ENCODE measurements around the gene SDR39U1. TPM values are rescaled to one million over a fixed set of nuclear protein-coding genes. Genes with fewer than 3 reads are reported as not detected.

SDR39U1 gene
- polyA plus RNA-seq, 1 donor, result 44.4 TPM

Other genes starting within 250 kb of the SDR39U1 start
- gene TM9SF1, start 247.3 kb downstream of the SDR39U1 start, polyA plus RNA-seq, result 50.9 TPM
- gene TSSK4, start 237.1 kb downstream of the SDR39U1 start, polyA plus RNA-seq, result 8.1 TPM
- gene CHMP4A, start 229.3 kb downstream of the SDR39U1 start, polyA plus RNA-seq, result 92.5 TPM
- 21.8 TPM for gene MDP1, start 226.7 kb downstream of the SDR39U1 start, polyA plus RNA-seq
- 194 TPM for gene NEDD8, start 210.4 kb downstream of the SDR39U1 start, polyA plus RNA-seq
- 85.9 TPM for gene GMPR2, start 209.8 kb downstream of the SDR39U1 start, polyA plus RNA-seq
- gene TINF2, start 200.2 kb downstream of the SDR39U1 start, polyA plus RNA-seq, result 35.4 TPM
- gene TGM1, start 179.6 kb downstream of the SDR39U1 start, polyA plus RNA-seq, result 8.6 TPM
- 29.0 TPM for gene RABGGTA, start 171.2 kb downstream of the SDR39U1 start, polyA plus RNA-seq
- 81.3 TPM for gene DHRS1, start 143.0 kb downstream of the SDR39U1 start, polyA plus RNA-seq
- gene NOP9, start 142.9 kb downstream of the SDR39U1 start, polyA plus RNA-seq, result 20.9 TPM
- 105 TPM for gene CIDEB, start 134.8 kb downstream of the SDR39U1 start, polyA plus RNA-seq
- 6.0 TPM for gene LTB4R2, start 132.6 kb downstream of the SDR39U1 start, polyA plus RNA-seq
- gene LTB4R, start 131.3 kb downstream of the SDR39U1 start, polyA plus RNA-seq, result 7.2 TPM
- 10.5 TPM for gene ADCY4, start 107.7 kb downstream of the SDR39U1 start, polyA plus RNA-seq
- 14.8 TPM for gene RIPK3, start 102.8 kb downstream of the SDR39U1 start, polyA plus RNA-seq
- 40.9 TPM for gene NFATC4, start 74.6 kb downstream of the SDR39U1 start, polyA plus RNA-seq
- gene NYNRIN, start 43.8 kb downstream of the SDR39U1 start, polyA plus RNA-seq, result 54.4 TPM
- 5.6 TPM for gene CBLN3, start 13.1 kb downstream of the SDR39U1 start, polyA plus RNA-seq
- gene KHNYN, start 12.8 kb downstream of the SDR39U1 start, polyA plus RNA-seq, result 73.5 TPM
- gene CMA1, start 65.5 kb upstream of the SDR39U1 start, polyA plus RNA-seq, result not detected
- gene CTSG, start 133.5 kb upstream of the SDR39U1 start, polyA plus RNA-seq, result 0.18 TPM
- gene GZMH, start 166.9 kb upstream of the SDR39U1 start, polyA plus RNA-seq, result 0.70 TPM
- gene GZMB, start 191.4 kb upstream of the SDR39U1 start, polyA plus RNA-seq, result 1.3 TPM

All from large intestine (tissue), 1 donor.